Right cardiac atrium (tissue), 5 donors: ENCODE data around the gene BLTP3A. TPM values are rescaled to one million over a fixed set of nuclear protein-coding genes. Genes with fewer than 3 reads are reported as not detected.
A peak's percentile ranks its signal among the peaks of the same experiment; 100 is the strongest.
"Not testable (repeated sequence)": the region's sequence is repeated elsewhere in the genome, so short reads cannot be mapped to it uniquely, and the experiment has no call there.

Experiments
- ATAC-seq, 2 donors: fragments of 200-7000 bp; cut with Tn5 transposase; one replicate each; pipeline versions ENCODE4 v1.8.0 to v1.9.1; 2020; ENCODE audit warnings: moderate library complexity in 2 of 2, mild to moderate bottlenecking in 1 of 2
- DNase-seq, 3 donors: peaks; one replicate each; pipeline ENCODE4 v3.0.0-alpha.2; 2020
- H3K27ac ChIP-seq: one replicate; pipeline ENCODE4 v1.5.1; 2013; ENCODE audit warnings: mild to moderate bottlenecking, low read length, control low read depth, moderate library complexity
- H3K27me3 ChIP-seq: one replicate; pipeline ENCODE4 v1.6.1; 2013; ENCODE audit not compliant: control insufficient read depth, insufficient read depth
- H3K4me1 ChIP-seq: one replicate; pipeline ENCODE4 v1.6.1; 2013; ENCODE audit warnings: low read length; ENCODE audit not compliant: control insufficient read depth, insufficient read depth
- H3K4me3 ChIP-seq: one replicate; pipeline ENCODE4 v1.5.1; 2013; ENCODE audit warnings: low read length, control low read depth
- H3K9me3 ChIP-seq: one replicate; pipeline ENCODE4 v1.6.1; 2013; ENCODE audit warnings: low read length; ENCODE audit not compliant: control insufficient read depth
- WGBS: extraction: QIAGEN DNeasy Blood & Tissue Kit; methylation state at CpG from one replicate; pipeline ENCODE4 v1.1.7; 2013; 5-methylcytosine and 5-hydroxymethylcytosine counted together
- intact Hi-C, 4 donors: fragments of 100-400 bp; cut with DNase I; formaldehyde crosslinking; loops; one replicate each; pipeline versions ENCODE4 v1.11.0 to v1.14.0; 2022 to 2023
- long read RNA-seq, 4 donors: library from polyadenylated mRNA; unstranded; transcript quantifications; one replicate each; pipeline ENCODE4 v2.0.0, GENCODE V29; 2020 to 2021
- polyA plus RNA-seq: library from polyadenylated mRNA; stranded (reverse); fragments of 200-250 nt; gene quantifications from one replicate; pipeline ENCODE4 v1.2.3, GENCODE V29; 2013
- total RNA-seq, 4 donors: library from RNA; stranded (reverse); fragmentation: NEBNext Ultra II Directional; extraction: Animal tissue kit (Norgen Biotek cat#: 25700); gene quantifications; one replicate each; pipeline ENCODE4 v1.2.1, GENCODE V29; 2021
- donor health status: healthy with polysubstance abuse.
- donor health status: DM: no; HTN: yes; CAD: no.
- donor health status: DM: no; HTN: no; CAD: no.
- donor health status: DM: no; HTN: yes; CAD: no; lungs with severe emphysema.
- donor health status: DM: yes; HTN: yes; CAD: no.

Gene BLTP3A
- total RNA-seq (10 to 100 TPM; 13.0 to 18.8 (median 17.5) TPM), polyA plus RNA-seq (4.4 TPM)
- long read RNA-seq, donor 1, full-length matches to known transcripts, result 2 of 16 reads
- long read RNA-seq, donor 1, partial matches to known transcripts, result 6 of 16 reads
- long read RNA-seq, donor 1, other reads (novel, unspliced or antisense), result 8 of 16 reads
- long read RNA-seq, donor 2, partial matches to known transcripts, result 0 of 1 reads
- long read RNA-seq, donor 2, other reads (novel, unspliced or antisense), result 1 of 1 reads
- long read RNA-seq, donor 3, full-length matches to known transcripts, result 3 of 31 reads
- long read RNA-seq, donor 3, partial matches to known transcripts, result 17 of 31 reads
- long read RNA-seq, donor 3, other reads (novel, unspliced or antisense), result 11 of 31 reads
- long read RNA-seq, donor 4, full-length matches to known transcripts, result 2 of 11 reads
- long read RNA-seq, donor 4, partial matches to known transcripts, result 5 of 11 reads
- long read RNA-seq, donor 4, other reads (novel, unspliced or antisense), result 4 of 11 reads

DNA sequence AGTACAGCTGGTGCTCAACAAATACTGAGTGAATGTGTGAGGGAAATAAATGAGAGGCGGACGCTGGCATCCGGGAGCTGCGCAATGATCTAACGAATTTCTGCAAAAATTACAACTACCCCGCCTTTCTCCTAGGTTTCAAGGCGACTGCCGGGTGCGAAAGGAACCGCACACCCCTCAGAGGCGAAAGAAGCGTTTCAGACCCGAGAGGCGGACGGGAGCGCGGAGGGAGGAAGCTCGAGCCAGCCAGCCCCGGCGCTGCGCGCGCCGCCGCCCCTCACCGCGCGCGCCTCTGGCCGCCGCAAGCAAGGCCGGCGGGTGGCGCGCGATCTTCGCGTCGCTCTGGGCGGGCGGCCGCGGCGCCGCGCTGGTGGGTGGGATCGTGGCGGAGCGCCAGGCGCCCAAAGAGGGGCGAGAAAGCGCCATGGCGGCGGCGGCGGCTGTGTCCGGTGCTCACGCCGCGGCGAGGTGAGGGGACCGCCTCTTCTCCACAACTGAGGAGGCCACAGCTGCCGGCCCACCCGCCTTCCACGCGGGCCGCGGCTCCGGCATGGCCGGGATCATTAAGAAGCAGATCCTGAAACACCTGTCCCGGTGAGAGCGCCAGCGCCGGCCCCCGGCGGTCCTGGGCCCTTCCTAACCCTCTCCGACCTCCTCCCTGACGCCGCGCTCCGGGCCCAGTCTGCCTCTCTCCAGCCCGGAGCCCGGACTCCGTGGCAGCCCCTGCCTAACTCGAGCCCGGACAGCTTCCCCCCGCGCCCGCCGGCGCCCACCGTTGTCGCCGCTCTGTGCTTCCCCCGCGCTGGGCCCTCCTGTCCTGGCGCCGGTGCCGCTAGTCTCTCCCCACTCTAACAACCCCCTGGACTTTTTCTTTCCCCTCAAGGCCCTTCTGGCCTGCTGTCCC lies at the start of gene BLTP3A:
Gene BLTP3A (plus strand): TSS at position 383 of the 904 bp plus-strand sequence. CDS start 168 bp downstream, at position 551.
- no peaks in the 10 kb centered on the region for H3K27me3 ChIP-seq
- H3K27ac ChIP-seq, result peak within 1 kb of the TSS; percentile 95
- H3K4me1 ChIP-seq, result no peaks in the 10 kb centered on the region
- peak within 1 kb of the TSS; percentile 72 for H3K4me3 ChIP-seq
- ATAC-seq, result peak; percentile 95
- no peaks in the 10 kb centered on the region for H3K9me3 ChIP-seq
- under 1% methylated on average over 99 of the region's 99 CpGs for WGBS
- intact Hi-C loops, result no loop called here
- peak; percentile 78 to 92 (median 90) for DNase-seq

DNA sequence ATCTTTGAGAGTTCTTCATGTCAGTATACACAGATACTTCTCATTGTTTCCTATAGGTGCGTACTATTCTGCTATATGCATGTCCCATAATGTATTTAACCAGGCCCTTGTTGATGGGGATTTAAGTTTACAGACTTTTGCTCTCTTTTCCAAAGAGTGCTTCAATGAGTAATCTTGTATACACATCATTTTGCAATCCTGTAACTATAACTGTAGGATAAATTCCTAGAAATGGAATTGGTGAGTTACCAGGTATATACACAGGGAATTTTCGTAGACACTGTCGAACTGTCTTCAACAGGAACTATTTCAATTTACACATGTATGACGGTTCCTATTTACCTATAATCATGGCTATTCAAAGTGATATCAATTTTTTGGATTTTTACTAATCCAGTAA lies 49.8 kb upstream of the BLTP3A start:
- DNase-seq (no peak), ATAC-seq (no peak)
- H3K27me3 ChIP-seq, result no peaks in the 10 kb centered on the region
- H3K9me3 ChIP-seq, result no peaks in the 10 kb centered on the region
- intact Hi-C loops, result no loop called here
- no peak overlapping the region for H3K4me3 ChIP-seq
- H3K4me1 ChIP-seq, result no peaks in the 10 kb centered on the region
- WGBS, result 92% methylated on average over 4 of the region's 4 CpGs
- H3K27ac ChIP-seq, result no peak overlapping the region

- Histone ChIP-seq H3K4me1 (no peaks in the 10 kb centered on the region), H3K27ac (no peak overlapping the region), H3K4me3 (no peak overlapping the region), H3K9me3 (no peaks in the 10 kb centered on the region), H3K27me3 (no peaks in the 10 kb centered on the region)
- 86% methylated on average over 7 of the region's 7 CpGs for WGBS
- no peak for ATAC-seq
- intact Hi-C loops, result no loop called here
- no peak for DNase-seq
These were observed 48.1 kb upstream of the BLTP3A start for GRCh38 chr6:34743625-34744293.

DNA sequence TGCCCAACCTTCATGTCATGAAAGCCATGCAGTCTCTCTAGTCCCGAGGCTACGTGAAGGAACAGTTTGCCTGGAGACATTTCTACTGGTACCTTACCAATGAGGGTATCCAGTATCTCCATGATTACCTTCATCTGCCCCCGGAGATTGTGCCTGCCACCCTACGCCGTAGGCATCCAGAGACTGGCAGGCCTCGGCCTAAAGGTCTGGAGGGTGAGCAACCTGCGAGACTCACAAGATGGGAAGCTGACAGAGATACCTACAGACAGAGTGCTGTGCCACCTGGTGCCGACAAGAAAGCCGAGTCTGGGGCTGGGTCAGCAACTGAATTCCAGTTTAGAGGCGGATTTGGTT lies 47.6 kb upstream of the BLTP3A start:
- WGBS, result 94% methylated on average over 10 of the region's 10 CpGs
- H3K27ac ChIP-seq, result not testable (repeated sequence)

DNA sequence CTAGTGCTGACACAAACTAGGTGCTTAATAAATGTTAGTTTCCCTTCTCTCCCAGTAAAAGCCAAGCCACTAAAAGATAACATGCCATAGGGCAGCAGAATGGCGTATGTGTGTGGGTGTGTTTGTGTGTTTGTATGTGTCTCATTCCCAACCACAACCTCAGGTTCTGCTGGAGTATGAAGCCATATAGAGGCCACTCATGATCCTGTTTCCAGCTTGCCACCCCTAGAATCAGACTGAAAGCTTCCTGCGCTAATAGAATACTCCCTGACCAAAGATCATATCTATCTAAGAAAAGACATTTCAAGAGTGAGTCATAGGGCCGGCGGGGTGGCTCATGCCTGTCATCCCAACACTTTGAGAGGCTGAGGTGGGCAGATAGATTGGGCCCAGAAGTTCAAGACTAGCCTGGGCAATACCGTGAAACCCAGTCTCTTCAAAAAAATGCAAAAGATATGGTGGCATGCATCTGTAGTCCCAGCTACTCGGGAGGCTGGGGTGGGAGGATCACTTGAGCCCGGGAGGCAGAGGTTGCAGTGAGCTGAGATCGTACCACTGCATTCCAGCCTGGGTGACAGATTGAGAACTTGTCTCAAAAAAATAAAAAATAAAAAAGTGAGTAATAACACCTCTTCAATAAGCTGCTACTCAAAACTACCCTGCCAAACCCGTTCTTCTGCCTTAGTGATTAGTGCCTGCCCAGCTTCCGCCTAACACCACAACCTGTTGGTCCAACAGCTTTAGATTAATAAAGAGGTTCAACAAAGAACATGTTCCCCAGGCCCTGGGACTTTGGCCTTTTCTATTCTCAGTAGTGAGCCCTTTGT lies 46.4 kb upstream of the BLTP3A start:
- intact Hi-C loops, result no loop called here
- ATAC-seq (no peak), DNase-seq (no peak)
- Histone ChIP-seq H3K27me3 (no peaks in the 10 kb centered on the region), H3K4me1 (no peaks in the 10 kb centered on the region), H3K4me3 (no peak overlapping the region), H3K27ac (no peak overlapping the region), H3K9me3 (no peaks in the 10 kb centered on the region)
- WGBS, result 71% methylated on average over 10 of the region's 10 CpGs

More for the DNA sequence above, 47.6 kb upstream of the BLTP3A start:
- H3K4me1 ChIP-seq, H3K27me3 ChIP-seq, intact Hi-C loops, H3K9me3 ChIP-seq, ATAC-seq, DNase-seq, H3K4me3 ChIP-seq: not testable (repeated sequence)

GRCh38 chr6:34746104-34746846 lies 45.6 kb upstream of the BLTP3A start:
- Histone ChIP-seq H3K9me3 (no peaks in the 10 kb centered on the region), H3K4me1 (no peaks in the 10 kb centered on the region), H3K4me3 (no peak overlapping the region), H3K27me3 (no peaks in the 10 kb centered on the region), H3K27ac (no peak overlapping the region)
- intact Hi-C loops, result no loop called here
- DNase-seq (no peak), ATAC-seq (no peak)
- 77% methylated on average over 6 of the region's 6 CpGs for WGBS

DNA sequence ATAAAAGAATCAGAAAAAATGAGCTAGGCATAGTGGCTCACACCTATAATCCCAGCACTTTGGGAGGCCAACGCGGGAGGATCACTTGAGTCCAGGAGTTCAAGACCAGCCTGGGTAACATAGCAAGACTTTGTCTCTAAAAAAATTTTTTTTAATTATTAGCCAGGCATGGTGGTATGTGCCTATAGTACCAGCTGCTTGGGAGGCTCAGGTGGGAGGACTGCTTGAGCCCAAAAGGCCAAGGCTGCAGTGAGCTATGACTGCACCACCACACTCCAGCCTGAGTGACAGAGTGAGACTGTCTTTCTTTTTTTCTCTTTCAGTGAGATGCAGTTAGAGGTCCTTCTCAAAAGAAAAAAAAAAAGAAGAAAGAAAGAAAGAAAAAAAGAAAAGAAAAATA lies 43.1 kb upstream of the BLTP3A start:
- H3K27ac ChIP-seq, result no peak overlapping the region
- ATAC-seq, result no peak
- 96% methylated on average over 2 of the region's 2 CpGs for WGBS
- no peaks in the 10 kb centered on the region for H3K27me3 ChIP-seq
- no peaks in the 10 kb centered on the region for H3K4me1 ChIP-seq
- H3K9me3 ChIP-seq, result no peaks in the 10 kb centered on the region
- no peak overlapping the region for H3K4me3 ChIP-seq
- intact Hi-C loops, result no loop called here
- DNase-seq, result no peak

- Histone ChIP-seq H3K27ac (peak overlapping the region; percentile 80), H3K4me3 (peak overlapping the region; percentile 67)
- intact Hi-C loops, result loop anchor here in 1 of 4 donors (10.0 kb wide), 1 partner anchor 62 kb away; the partner anchor contains the start of gene ILRUN
- DNase-seq, H3K4me1 ChIP-seq, H3K27me3 ChIP-seq, H3K9me3 ChIP-seq: not testable (repeated sequence)
- ATAC-seq, result peak; percentile 21 to 29
- 28% methylated on average over 17 of the region's 17 CpGs for WGBS
These were observed 35.4 kb upstream of the BLTP3A start for GRCh38 chr6:34756513-34756856.

DNA sequence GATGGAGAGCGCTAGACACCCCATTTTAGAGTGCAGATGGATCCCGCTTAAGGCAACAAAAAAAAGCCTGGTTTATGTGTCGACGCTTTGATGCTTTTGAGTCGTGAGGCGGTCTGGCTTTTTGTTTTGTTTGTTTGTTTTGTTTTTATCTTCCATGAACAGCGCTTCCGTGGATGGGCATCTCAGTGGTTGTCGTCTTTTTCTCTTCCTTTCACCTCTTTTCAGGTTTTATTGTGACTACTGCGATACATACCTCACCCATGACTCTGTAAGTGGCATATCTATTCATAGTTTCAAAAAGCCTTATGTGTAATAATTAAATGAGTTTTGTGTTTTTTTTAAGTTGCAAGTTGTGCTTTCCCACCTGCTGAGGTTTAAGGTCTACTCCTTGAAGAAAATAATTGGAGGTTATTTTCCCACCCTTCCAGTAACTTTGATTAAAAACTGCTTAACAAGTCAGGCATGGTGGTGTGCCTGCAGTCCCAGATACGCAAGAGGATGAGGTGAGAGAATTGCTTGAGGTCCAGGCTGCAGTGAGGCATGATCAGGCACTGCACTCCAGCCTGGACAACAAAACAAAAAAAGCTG lies 34.1 kb upstream of the BLTP3A start:
- H3K27ac ChIP-seq, result peak overlapping the region; percentile 96
- no peaks in the 10 kb centered on the region for H3K27me3 ChIP-seq
- ATAC-seq, result no peak
- peaks cover 1% of the 10 kb centered on the region for H3K4me1 ChIP-seq
- WGBS, result 7% methylated on average over 11 of the region's 11 CpGs
- no peaks in the 10 kb centered on the region for H3K9me3 ChIP-seq
- H3K4me3 ChIP-seq, result peak overlapping the region; percentile 67
- no peak for DNase-seq
- intact Hi-C loops, result loop anchor here in 1 of 4 donors (10.0 kb wide), 1 partner anchor 63 kb away; the partner anchor contains the start of gene ILRUN
